IPS-NIHi7 (cell line): Measurements from ENCODE around the gene PRM3.
"Not testable (repeated sequence)": the region's sequence is repeated elsewhere in the genome, so short reads cannot be mapped to it uniquely, and the experiment has no call there.

Experiments
- DNase-seq: peaks from one replicate; pipeline ENCODE4 v3.0.0; 2012; ENCODE audit warnings: mixed read lengths; ENCODE audit errors: extremely low spot score

Gene PRM3

DNA sequence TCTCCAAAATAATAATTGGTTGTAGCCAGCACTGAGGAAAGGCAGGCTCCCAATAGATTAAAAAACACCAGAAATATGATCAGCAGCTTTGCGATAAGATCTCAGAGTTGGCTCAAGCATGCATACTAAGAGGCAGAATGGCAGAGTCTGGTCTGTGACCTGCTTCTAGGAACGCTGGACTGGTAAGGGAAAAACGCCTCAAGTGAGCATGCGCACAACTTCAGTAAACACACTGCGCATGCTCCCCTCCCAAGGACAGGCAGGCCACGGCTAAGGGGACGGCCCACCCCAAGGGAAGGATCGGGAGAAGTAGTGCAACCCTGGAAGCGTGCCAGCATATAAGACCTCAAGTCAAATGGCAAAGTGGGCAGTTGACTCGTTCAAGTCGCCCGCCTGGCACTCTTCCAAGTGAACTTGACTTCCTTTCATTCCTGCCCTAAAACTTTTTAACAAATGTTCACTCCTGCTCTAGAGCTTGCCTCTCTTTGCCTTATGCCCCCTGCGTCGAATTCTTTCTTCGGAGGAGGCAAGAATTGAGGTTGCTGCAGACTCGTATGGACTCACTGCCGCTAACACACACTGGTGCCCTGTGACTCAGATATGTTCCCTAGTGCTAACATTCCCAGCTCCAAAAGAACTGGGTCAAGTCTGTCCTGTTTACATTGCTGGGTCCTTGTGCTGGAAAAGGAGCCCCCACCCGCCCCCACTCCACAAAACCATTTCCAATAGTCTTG, 30.1 kb upstream of the PRM3 start:
- no peak for DNase-seq

DNA sequence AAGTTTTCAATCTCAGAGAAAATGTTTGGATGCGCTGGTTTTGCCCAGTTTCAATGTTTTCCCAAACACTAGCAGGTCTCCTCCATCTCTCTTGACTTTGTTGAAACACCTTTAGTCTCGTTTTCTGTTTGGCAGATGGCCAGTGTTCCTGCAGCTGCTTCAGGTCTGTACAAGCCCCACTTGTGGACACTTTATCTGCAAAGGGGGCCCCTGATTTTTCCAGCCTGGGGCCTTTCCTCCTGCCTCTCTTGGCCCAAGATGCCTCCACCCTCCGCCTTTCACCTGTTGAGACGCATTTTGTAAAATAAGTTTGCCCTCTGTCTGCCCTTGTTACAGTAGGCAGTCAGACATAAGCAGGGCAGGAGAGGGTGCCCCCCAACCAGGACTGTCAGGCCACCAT, 29.5 kb upstream of the PRM3 start:
- DNase-seq, result no peak

DNA sequence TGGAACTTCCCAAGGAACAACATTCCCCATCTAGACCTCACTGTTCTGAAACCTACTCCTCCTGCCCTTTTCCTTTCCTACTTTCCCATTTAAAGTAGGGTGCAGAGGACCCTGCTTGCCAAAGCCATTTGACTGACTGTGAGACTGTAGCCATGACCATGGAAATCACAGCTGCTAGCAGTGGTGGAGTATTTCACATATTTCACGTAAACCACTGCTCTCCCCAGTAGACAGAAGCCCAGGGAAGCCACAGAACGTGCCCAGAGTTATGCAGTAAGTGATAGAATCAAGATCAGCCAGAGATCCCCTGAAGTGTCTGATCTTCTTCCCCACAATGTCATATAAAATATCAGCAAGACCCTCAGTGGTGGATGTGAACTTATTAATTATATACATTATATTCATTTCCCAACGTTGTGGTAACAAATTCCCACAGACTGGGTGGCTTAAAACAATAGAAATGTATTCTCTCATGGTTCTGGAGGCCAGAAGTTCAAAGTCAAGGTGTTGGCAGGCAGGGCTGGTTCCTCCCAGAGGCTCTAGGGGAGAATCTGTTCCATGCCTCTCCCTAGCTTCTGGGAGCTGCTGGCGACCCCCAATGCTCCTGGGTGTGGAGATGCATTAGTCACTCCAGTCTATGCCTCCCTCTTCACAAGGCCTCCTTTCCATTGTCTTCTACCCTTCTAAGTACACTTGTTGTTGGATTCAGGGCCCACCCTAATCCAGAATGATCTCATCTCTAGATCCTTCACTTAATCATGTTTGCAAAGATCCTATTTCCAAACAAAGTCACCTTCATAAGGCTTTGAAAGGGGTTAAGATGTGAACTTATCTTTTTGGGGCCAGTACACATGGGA, 28.4 kb upstream of the PRM3 start:
- no peak for DNase-seq

DNA sequence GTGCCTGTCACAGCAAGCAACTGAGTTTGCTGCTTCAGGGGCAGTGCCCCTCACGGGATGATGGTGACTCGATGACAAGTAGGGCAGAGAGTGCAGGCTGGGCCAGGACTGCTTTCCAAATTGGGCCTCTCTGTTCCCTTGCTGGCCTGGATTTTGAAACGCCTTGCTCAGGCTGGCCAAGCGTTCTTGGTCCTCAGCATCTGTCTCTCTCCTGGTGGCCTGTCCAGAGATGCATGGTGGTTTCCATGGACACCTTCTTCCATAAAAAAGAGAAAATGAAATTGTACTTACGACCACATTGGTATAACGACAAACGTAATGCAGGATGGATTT, 27.1 kb upstream of the PRM3 start:
- DNase-seq, result no peak

DNA sequence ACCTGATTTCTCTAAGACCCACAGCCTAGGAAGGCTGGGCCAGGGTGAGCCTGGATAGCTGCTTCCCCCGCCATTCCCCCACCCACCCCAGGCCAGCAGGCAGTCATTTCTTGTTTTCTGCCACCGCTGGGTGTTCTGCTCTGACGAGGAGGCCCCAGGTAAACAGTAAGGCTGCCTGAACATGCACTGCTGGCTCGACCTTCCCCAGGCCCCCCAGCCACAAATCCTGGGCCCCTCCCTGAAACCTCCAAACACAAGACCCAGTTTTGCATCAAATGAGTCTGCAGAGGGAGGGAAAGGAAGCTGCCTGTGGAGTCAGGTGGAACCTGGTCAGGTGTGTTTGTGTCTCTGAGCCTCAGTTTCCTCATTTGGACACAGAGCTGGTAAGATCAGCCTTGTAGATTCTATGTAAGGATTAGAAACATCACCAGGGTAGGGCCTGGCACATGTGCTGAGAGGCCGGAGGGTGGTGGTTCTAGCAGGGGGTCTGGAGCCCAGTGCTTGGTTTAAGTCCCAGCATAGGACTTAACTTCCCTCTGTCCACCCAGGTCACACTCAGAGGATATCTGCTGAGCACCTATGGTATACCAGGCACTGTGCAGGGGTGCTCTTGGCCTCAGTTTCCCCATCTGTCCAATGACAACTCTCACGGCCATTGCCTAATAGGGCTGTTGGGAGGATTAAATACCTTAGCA, 26.6 kb upstream of the PRM3 start:
- no peak for DNase-seq

DNA sequence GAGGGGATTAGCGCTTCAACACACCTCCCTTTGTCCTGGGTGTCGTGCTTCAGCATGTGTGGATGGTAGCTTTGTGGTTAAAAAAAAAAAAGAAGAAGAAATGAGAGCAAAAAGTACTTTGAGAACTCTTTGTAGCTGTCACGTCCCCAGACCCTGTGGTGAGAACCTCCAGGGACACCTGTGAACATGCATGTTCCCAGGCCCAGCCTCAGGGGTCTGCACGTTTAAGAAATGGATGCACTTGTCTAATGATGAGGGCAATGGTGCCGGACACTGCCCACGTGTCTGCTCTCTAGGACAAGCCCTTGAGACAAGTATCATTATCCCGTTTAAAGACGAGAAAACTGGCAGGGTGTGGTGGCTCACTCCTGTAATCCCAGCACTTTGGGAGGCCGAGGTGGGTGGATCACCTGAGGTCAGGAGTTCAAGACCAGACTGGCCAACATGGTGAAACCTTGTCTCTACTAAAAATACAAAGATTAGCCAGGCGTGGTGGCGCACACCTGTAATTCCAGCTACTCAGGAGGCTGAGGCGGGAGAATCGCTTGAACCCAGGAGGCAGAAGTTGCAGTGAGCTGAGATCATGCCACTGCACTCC, 25.6 kb upstream of the PRM3 start:
- not testable (repeated sequence) for DNase-seq

DNA sequence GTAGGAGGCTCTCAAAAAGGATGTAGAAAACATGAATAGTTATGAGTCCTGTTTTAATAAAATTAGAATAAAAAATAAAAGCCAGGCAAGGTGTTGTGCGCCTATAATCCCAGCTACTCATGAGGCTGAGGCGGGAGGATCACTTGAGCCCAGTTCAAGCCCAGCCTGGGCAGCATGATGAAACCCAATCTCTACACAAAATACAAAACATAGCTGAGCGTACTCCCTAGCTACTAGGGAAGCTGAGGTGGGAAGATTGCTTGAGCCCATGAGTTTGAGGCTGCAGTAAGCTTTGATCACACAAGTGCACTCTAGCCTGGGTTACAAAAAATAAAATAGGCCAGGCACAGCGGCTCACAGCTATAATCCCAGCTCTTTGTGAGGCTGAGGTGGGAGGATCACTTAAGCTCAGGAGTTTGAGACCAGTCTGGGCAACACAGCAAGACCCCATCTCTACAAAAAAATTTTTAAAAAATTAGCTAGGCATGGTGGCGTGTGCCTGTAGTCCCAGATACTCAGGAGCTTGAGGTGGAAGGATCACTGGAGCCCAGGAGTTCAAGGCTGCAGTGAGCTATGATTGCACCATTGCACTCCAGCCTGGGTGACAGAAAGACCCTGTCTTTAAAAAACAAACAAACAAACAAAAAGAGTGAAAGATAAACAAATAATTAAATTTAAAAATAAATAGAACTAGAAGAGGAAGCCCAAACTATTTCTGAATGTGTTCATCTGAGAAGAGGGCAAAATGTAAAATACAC, 24.9 kb upstream of the PRM3 start:
- no peak for DNase-seq

DNA sequence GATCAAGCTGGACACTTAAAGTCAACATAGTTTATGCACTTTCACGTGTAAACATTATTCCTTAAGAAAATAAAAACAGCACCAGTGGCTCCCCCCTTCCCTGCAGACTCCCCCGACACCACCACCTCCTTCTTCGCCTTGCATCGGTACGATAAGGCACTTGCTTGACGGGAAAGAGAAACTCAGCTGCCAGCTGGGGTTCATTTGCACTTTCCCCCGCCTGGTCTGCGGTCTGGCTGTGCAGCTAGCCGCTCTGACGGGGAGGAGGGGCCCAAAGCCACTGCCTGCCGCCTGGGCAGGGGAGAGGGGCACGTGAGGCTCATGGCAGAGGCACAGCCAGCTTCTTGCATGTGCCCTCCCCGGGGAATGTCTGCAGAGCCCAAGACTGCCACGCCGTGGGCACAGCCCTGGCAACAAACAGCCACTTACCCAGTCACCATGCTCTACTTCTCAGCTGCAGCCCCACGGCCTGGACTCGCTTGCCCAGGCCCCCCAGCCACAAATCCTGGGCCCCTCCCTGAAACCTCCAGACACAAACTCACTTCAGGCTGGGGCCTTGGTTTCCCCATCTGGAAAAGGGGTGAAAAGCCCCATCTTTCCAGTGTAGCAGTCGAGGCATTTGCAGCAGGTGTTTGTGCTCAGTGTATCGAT, 24.2 kb upstream of the PRM3 start:
- peak; percentile 55 for DNase-seq

DNA sequence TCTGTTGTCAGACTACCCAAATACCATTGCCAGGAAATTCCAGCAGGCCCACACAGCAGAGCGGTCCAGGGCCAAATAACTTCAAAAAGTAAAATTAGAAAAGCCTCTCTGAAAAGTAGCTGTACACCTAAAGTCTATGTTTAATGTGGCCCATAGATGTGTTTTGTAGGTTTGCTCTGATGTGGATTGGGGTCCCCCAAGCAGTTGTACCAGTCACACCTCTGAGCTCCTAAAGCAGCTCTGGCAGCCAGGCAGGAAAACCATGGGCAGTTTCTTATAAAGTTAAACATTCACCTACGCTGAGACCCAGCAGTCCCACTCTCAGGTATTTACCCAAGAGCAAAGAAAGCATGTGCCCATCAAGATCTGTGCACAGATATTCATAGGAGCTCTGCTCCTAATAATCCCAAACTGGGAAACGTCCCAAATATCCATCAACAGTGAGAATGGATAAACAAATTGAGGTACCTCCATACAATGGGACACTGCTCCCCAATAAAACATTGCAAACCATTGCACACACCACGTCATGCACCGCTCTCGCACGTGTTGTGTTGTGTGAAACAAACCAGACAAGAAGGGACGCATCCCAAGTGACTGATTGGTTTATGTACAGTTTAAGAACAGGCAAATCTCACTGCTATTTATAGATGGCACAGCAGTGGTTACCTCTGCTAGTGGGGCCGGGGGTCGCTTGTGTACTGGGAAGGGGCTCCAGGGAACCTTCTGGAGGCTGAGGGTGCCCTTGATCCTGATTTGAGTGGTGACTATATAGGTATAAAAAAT, 23.5 kb upstream of the PRM3 start:
- DNase-seq, result no peak

DNA sequence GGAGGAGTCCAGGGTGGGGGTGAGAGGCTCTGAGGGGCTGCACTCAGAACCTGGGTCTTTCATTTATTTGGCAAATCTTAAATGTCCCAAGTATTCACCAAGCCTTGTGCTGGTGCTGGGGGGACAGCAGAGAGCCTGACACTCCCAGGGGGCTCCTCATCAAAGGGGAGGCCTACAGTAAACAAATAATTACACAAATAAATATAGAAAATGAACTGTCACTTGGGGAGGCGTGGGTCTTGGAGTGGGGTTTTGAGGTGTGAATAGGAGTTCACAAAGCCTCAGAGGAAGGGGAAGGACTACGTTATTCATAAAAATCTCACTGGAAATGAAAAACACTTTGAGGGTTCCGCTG, 22.9 kb upstream of the PRM3 start:
- no peak for DNase-seq

DNA sequence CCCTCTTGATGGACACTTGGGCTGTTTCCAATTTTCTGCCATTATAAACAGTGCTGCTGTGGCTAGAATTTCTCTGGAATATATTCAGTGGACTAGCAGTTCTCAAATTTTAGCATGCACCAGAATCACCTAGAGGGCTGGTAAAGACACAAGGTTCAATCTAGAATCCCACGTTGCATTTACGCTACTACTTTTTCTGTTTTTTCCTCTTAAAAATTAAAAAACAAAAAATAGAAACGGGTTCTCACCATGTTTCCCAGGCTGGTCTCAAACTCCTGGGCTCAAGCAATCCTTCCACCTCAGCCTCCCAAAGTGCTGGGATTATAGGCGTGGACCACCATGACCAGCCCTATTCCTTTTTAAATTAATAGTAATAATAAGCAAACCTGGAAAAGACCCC, 22.2 kb upstream of the PRM3 start:
- no peak for DNase-seq

DNA sequence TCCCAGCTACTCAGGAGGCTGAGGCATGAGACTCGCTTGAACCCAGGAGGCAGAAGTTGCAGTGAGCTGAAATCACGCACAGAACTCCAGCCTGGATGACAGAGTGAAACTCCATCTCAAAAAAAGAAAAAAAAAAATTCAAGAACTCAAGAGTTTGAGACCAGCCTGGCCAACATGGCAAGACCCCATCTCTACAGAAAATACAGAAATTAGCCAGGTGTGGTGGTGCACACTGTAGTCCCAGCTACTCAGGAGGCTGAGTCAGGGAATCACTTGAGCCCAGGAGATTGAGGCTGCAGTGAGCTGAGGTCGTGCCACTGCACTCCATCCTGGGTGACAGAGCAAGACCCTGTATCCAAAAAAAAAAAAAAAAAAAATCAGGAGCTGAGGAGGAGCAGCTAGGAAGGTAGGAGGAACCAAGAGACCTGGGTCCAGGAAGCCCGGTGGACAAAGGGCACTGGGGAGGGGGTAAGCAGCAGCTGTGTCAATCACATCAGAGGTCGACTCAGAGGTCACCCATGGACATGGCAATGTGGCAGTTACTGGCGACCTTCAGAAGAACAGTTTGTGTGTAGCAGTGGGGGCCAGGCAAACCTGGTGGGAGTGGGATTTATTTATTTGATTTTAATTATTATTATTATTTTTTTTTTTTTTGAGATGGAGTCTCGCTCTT, 18.8 kb upstream of the PRM3 start:
- no peak for DNase-seq

DNA sequence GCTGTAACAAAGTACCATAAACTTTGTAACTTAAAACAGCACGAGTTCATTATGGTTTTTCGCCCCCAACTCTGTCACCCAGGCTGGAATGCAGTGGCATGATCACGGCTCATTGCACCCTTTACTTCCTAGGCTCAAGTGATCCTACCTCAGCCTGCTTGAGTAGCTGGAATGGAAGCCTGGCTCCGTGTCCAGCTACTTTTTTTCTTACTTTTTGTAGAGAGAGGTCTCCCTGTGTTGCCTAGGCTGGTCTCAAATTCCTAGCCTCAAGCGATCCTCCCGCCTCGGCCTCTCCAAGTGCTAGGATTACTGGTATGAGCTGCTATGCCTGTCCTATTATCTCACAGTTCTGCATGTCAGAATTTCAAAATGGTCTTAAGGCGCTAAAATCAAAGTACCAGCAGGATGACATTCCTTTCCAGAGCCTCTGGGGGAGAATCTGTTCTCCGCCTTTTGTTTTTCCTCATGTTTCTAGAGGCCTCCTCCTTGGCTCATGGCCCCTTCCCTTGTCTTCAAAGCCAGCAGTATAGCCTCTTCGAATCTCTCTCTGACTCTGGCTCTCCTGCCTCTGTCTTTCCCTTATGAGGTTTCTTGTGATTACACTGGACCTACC, 17.8 kb upstream of the PRM3 start:
- no peak for DNase-seq

DNA sequence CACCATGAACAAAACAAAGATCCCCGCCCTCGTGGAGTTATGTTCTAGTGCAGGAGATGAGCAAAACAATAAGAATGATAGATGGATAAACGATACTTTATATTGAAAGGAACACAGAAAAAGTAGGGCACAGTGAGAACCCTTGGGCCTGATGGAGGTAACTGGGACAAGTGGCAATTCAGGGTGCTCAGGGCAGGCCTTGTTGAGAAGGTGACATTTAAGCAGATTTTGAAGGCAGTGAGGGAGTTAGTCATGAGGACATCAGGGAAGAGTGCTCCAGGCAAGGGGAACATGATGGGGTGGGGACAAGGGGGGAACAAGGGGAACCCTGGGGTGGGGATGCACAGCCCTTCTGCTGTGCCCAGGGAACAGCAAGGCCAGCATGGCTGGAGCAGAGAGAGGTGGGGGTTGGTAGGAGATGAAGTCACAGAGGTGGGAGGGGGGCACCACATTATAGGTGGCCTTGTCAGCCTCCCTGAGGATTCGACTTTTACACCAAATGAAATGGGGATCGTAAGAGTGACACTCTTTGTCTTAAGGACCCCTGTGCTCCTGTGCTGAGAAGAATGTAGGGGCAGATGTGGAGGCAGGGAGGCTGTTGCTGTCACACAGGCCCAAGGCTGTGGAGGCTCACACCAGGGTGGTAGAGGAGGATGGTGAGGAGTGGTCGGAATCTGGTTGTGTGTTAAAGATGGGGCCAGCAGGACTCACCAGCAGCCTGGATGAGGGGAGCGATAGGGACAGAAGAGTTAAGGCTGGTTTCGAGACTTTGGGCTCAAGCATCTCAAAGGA, 16.9 kb upstream of the PRM3 start:
- DNase-seq, result no peak

DNA sequence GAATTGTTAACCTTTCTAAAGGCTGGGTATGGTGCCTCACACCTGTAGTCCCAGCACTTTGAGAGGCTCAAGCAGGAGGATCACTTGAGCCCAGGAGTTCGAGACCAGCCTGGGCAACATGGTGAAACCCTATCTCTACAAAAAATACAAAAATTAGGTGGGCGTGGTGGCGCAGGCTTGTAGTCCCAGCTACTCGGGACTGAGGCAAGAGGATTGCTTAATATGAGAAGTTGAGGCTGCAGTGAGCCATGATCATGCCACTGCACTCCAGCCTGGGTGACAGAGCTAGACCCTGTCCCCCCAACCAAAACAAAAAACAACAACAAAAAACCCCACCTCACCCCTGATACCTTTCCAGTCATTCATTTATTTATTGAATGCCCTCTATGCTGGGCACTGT, 16.3 kb upstream of the PRM3 start:
- DNase-seq, result not testable (repeated sequence)

DNA sequence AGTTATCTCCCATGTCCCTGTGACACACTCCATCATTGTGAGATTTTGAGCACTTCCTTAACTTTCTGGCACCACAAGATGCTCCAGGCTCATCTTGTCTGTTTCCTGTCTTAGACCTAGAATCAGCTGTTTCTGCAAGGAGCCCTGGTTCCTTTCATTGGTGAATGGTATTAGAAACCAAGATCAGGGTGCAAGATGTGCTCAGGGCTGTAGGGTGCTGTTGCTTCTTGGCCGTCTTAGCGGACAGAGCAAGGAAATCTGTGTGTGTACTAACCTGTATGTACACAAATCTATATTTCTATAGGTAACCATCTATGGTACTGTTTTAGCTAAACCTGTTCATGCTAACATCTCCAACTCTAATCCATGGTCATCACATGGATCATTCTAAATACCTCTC, 15.8 kb upstream of the PRM3 start:
- no peak for DNase-seq

DNA sequence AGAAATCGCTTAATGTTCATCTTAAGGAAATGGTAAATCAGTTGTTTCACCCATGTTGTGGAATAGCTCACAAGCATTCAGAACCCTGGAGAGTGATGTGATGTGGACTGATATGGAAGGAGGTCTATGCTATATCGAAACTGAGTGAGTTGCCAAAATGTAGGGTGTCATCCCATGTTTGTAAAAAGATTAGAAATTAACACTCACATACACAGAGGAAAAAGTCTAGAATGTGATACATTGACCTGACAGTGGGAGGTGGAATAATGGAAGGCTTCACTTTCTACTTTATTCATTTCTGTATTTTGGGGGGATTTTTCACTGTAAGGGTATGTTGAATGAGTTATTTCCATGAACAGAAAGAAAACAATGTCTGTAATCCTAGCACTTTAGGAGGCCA, 12.4 kb upstream of the PRM3 start:
- DNase-seq, result no peak

DNA sequence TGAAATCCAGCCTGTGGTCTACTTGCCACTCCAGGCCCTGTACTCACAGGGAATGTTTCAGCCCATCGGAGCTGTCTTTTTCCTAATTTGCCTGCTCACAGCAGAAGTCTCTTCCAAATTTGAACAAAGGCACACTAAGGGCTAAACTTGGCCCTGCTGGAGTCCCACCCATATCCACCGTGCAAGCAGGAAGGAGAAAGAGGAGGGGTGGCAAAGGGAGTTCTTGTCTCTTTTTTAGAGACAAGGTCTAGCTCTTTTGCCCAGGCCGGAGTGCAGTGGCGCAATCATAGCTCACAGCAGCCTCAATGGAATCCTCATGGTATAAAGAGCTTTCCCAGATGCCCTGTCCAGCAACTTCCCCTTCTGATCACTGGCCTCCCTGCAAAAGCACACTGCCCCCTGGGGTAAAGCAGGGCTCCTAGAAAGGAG, 10.4 kb upstream of the PRM3 start:
- DNase-seq, result no peak
